Stomach (tissue), 4 donors: ENCODE measurements around the gene GPI.

Experiments used
- EP300 ChIP-seq: sonication (generic); formaldehyde crosslinking; IDR thresholded peaks from one replicate; pipeline ENCODE4 v1.6.1; 2017; ENCODE audit warnings: antibody characterized with exemption
- POLR2A ChIP-seq, 4 donors: fragments of 450-650 bp; IDR thresholded peaks; one replicate each; pipeline ENCODE4 v1.6.1; 2016; ENCODE audit warnings: antibody characterized with exemption in 4 of 4, control low read depth in 2 of 4, mild to moderate bottlenecking in 1 of 4, moderate library complexity in 1 of 4

DNA sequence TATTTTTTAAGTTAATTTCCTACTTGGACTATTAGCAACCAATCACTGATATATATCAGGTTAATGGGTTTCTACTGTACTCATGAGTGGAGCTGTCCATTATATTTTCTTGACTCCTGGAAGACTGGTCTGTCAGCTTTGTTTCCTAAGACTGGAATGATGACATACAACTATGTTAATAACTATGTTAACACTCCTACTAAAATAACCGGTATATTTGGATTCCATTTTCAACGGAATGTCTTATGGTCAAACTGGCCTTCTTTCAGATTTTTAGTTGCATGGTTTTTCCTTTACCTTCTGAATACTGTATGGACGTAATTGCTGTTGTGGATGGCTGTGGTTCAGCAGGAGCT, 45.8 kb upstream of the GPI start:
- TF ChIP-seq EP300 (no peak), POLR2A (IDR thresholded peaks at IDR 0.05) (no peak)
